ENCODE measurements around the gene ERC2. TPM values are rescaled to one million over a fixed set of nuclear protein-coding genes. Genes with fewer than 3 reads are reported as not detected.

Gene ERC2
- total RNA-seq, 1 donor from 2014 or later = 6.2 TPM

GRCh38 chr3:56368846-56369245, 99.4 kb downstream of the ERC2 start:
- DNase-seq (ENCODE audit: low read depth) = no peak

GRCh38 chr3:56366641-56367162, 101.6 kb downstream of the ERC2 start:
- DNase-seq (ENCODE audit: low read depth) = peak; percentile 9

- DNase-seq (ENCODE audit: low read depth) = no peak
These were observed 102.2 kb downstream of the ERC2 start for GRCh38 chr3:56365905-56366640.

- no peak for DNase-seq (ENCODE audit: low read depth)
These were observed 103.6 kb downstream of the ERC2 start for GRCh38 chr3:56364665-56365064.

- DNase-seq (ENCODE audit: low read depth) = no peak
These were observed 104.5 kb downstream of the ERC2 start for GRCh38 chr3:56363720-56364119.

GRCh38 chr3:56361731-56362130, 106.5 kb downstream of the ERC2 start:
- peak; percentile 83 for DNase-seq (ENCODE audit: low read depth)

GRCh38 chr3:56357266-56357665, 111.0 kb downstream of the ERC2 start:
- peak; percentile 82 for DNase-seq (ENCODE audit: low read depth)

GRCh38 chr3:56356808-56357207, 111.5 kb downstream of the ERC2 start:
- DNase-seq (ENCODE audit: low read depth) = no peak

GRCh38 chr3:56355570-56356185, 112.6 kb downstream of the ERC2 start:
- peak; percentile 72 for DNase-seq (ENCODE audit: low read depth)

- DNase-seq (ENCODE audit: low read depth) = no peak
These were observed 116.7 kb downstream of the ERC2 start for GRCh38 chr3:56351537-56351936.

GRCh38 chr3:56347219-56347871, 120.9 kb downstream of the ERC2 start:
- no peak for DNase-seq (ENCODE audit: low read depth)

- DNase-seq (ENCODE audit: low read depth) = no peak
These were observed 125.8 kb downstream of the ERC2 start for GRCh38 chr3:56342475-56342874.

- DNase-seq (ENCODE audit: low read depth) = no peak
These were observed 128.6 kb downstream of the ERC2 start for GRCh38 chr3:56339671-56340070.

GRCh38 chr3:56339244-56339643, 129.0 kb downstream of the ERC2 start:
- DNase-seq (ENCODE audit: low read depth) = no peak

- no peak for DNase-seq (ENCODE audit: low read depth)
These were observed 132.2 kb downstream of the ERC2 start for GRCh38 chr3:56336023-56336422.

- DNase-seq (ENCODE audit: low read depth) = no peak
These were observed 143.8 kb downstream of the ERC2 start for GRCh38 chr3:56324473-56324872.

GRCh38 chr3:56323986-56324420, 144.3 kb downstream of the ERC2 start:
- DNase-seq (ENCODE audit: low read depth) = peak; percentile 92

GRCh38 chr3:56322862-56323261, 145.4 kb downstream of the ERC2 start:
- DNase-seq (ENCODE audit: low read depth) = peak; percentile 7

GRCh38 chr3:56321892-56322291, 146.4 kb downstream of the ERC2 start:
- DNase-seq (ENCODE audit: low read depth) = no peak

GRCh38 chr3:56321383-56321782, 146.9 kb downstream of the ERC2 start:
- DNase-seq (ENCODE audit: low read depth) = no peak

GRCh38 chr3:56320883-56321282, 147.4 kb downstream of the ERC2 start:
- no peak for DNase-seq (ENCODE audit: low read depth)

- DNase-seq (ENCODE audit: low read depth) = no peak
These were observed 149.4 kb downstream of the ERC2 start for GRCh38 chr3:56318891-56319290.

- DNase-seq (ENCODE audit: low read depth) = no peak
These were observed 151.3 kb downstream of the ERC2 start for GRCh38 chr3:56316944-56317343.
